DND-41 (cell line): ENCODE measurements around the gene ALDH3B2.

Experiments used
- ATAC-seq: fragments of 200-7000 bp; cut with Tn5 transposase; 3 replicates; pipeline ENCODE4 v1.9.1; 2021; ENCODE audit warnings: low read depth; ENCODE audit not compliant: insufficient read depth
- DNase-seq: peaks from one replicate; pipeline ENCODE4 v3.0.0-alpha.2; 2020
- H2AFZ ChIP-seq: 2 replicates; pipeline ENCODE4 v1.6.0; 2012; ENCODE audit warnings: low read depth, low read length
- H3K27ac ChIP-seq: 2 replicates; pipeline ENCODE4 v1.5.1; 2012; ENCODE audit warnings: low read length, inconsistent platforms
- H3K27me3 ChIP-seq: fragments of 200-600 bp; sonication (generic); 2 replicates; pipeline ENCODE4 v1.6.0; 2012; ENCODE audit warnings: low read length, mild to moderate bottlenecking, inconsistent platforms; ENCODE audit not compliant: insufficient read depth, poor library complexity
- H3K36me3 ChIP-seq: 2 replicates; pipeline ENCODE4 v1.5.1; 2012; ENCODE audit warnings: low read length, inconsistent platforms; ENCODE audit not compliant: insufficient read depth
- H3K4me1 ChIP-seq: 2 replicates; pipeline ENCODE4 v1.5.1; 2012; ENCODE audit warnings: mild to moderate bottlenecking, low read length; ENCODE audit not compliant: insufficient read depth
- H3K4me2 ChIP-seq: 2 replicates; pipeline ENCODE4 v1.6.0; 2012; ENCODE audit warnings: mild to moderate bottlenecking, moderate library complexity, low read length, inconsistent platforms; ENCODE audit not compliant: insufficient read depth
- H3K4me3 ChIP-seq, 2 experiments: fragments of 200-600 bp in 1 of 2; shearing (Covaris generic) in 1 of 2; 2 replicates each; pipeline ENCODE4 v1.5.1; 2012 to 2016; ENCODE audit warnings: inconsistent platforms in 2 of 2, low read length in 2 of 2, mild to moderate bottlenecking in 2 of 2, low read depth in 1 of 2, moderate library complexity in 1 of 2
- H3K79me2 ChIP-seq: 2 replicates; pipeline ENCODE4 v1.6.0; 2012; ENCODE audit warnings: low read length, inconsistent platforms; ENCODE audit not compliant: insufficient read depth
- H3K9ac ChIP-seq: 2 replicates; pipeline ENCODE4 v1.6.0; 2012; ENCODE audit warnings: low read depth, mild to moderate bottlenecking, inconsistent platforms, low read length, moderate library complexity
- H3K9me3 ChIP-seq: 2 replicates; pipeline ENCODE4 v1.5.1; 2012; ENCODE audit warnings: low read length, moderate library complexity, mild to moderate bottlenecking, inconsistent platforms; ENCODE audit not compliant: insufficient read depth, severe bottlenecking
- H4K20me1 ChIP-seq: 2 replicates; pipeline ENCODE4 v1.6.0; 2012; ENCODE audit warnings: low read length; ENCODE audit not compliant: insufficient read depth
- EZH2 ChIP-seq: IDR thresholded peaks from 3 replicates; pipeline ENCODE4 v1.6.1; 2012; ENCODE audit warnings: borderline replicate concordance, low read depth, mild to moderate bottlenecking, moderate library complexity, low read length, inconsistent platforms; ENCODE audit not compliant: severe bottlenecking
- TF ChIP-seq, protein P1 (sequence below): IDR thresholded peaks from 2 replicates; pipeline ENCODE4 v1.5.1; 2012; ENCODE audit warnings: borderline replicate concordance, low read length, moderate library complexity, mild to moderate bottlenecking; ENCODE audit not compliant: poor library complexity, severe bottlenecking; ENCODE audit errors: extremely low read depth

The ALDH3B2 gene

DNA sequence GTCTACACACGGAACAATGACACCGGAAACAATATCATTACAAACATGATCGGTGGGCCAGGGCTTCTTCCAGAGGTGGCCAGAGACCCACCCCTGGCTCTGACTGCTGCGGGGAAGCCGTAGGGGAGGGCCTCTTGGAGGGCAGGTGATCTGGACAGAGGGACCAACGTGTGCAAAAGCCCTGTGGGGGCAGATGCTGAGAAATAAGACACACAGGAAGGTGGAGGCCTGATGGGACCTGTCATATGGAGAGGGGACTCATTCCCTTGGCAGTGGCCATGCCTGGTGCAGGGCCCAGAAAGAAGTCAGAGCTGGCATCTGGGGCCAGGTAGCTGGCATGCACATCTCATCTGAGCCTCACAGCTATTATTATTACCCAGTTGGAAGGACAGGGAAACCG is 1.1 kb downstream of the ALDH3B2 start:
- Histone ChIP-seq H3K9ac (no peak overlapping the region), H3K36me3 (no peaks in the 10 kb centered on the region), H3K27me3 (no peaks in the 10 kb centered on the region), H3K9me3 (peaks cover 13% of the 10 kb centered on the region), H4K20me1 (no peaks in the 10 kb centered on the region), H3K4me1 (peaks cover 32% of the 10 kb centered on the region), H3K27ac (peak overlapping the region; percentile 50), H2AFZ (no peak overlapping the region), H3K79me2 (peaks cover 17% of the 10 kb centered on the region), H3K4me2 (no peak overlapping the region), H3K4me3 (no peak overlapping the region)
- no peak for TF ChIP-seq EZH2
- TF ChIP-seq, protein P1, sequence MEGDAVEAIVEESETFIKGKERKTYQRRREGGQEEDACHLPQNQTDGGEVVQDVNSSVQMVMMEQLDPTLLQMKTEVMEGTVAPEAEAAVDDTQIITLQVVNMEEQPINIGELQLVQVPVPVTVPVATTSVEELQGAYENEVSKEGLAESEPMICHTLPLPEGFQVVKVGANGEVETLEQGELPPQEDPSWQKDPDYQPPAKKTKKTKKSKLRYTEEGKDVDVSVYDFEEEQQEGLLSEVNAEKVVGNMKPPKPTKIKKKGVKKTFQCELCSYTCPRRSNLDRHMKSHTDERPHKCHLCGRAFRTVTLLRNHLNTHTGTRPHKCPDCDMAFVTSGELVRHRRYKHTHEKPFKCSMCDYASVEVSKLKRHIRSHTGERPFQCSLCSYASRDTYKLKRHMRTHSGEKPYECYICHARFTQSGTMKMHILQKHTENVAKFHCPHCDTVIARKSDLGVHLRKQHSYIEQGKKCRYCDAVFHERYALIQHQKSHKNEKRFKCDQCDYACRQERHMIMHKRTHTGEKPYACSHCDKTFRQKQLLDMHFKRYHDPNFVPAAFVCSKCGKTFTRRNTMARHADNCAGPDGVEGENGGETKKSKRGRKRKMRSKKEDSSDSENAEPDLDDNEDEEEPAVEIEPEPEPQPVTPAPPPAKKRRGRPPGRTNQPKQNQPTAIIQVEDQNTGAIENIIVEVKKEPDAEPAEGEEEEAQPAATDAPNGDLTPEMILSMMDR, result no peak
- ATAC-seq (no peak), DNase-seq (peak; percentile 3)

DNA sequence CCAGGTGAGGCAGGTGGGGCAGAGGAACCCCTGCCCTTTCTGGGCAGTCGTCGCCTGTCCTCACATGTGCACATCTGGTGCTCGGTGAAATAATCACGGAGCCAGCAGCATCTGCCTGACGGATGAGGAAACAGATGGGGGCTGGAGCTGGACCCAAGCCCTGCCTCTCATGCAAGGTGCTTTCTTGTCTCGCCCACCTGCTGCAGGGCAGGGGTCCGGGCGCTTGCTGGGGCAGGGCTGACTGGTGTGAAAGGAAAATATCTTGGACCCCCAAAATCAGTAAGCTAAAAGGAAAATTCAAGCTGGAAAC is 3.3 kb downstream of the ALDH3B2 start:
- ATAC-seq (no peak), DNase-seq (peak; percentile 4)
- Histone ChIP-seq H3K36me3 (no peaks in the 10 kb centered on the region), H3K27me3 (no peaks in the 10 kb centered on the region), H3K4me2 (peak overlapping the region; percentile 52; the same call in 1 of the 2 replicates), H4K20me1 (no peaks in the 10 kb centered on the region), H3K27ac (peak overlapping the region; percentile 63), H3K9me3 (peaks cover 8% of the 10 kb centered on the region), H3K79me2 (peaks cover 32% of the 10 kb centered on the region), H3K4me1 (peaks cover 54% of the 10 kb centered on the region), H3K9ac (0 out of 2 replicates have a peak overlapping the region, but pooled peaks have one; percentile 6), H3K4me3 (no peak overlapping the region), H2AFZ (no peak overlapping the region)
- TF ChIP-seq, protein P1, result no peak
- TF ChIP-seq EZH2, result no peak

DNA sequence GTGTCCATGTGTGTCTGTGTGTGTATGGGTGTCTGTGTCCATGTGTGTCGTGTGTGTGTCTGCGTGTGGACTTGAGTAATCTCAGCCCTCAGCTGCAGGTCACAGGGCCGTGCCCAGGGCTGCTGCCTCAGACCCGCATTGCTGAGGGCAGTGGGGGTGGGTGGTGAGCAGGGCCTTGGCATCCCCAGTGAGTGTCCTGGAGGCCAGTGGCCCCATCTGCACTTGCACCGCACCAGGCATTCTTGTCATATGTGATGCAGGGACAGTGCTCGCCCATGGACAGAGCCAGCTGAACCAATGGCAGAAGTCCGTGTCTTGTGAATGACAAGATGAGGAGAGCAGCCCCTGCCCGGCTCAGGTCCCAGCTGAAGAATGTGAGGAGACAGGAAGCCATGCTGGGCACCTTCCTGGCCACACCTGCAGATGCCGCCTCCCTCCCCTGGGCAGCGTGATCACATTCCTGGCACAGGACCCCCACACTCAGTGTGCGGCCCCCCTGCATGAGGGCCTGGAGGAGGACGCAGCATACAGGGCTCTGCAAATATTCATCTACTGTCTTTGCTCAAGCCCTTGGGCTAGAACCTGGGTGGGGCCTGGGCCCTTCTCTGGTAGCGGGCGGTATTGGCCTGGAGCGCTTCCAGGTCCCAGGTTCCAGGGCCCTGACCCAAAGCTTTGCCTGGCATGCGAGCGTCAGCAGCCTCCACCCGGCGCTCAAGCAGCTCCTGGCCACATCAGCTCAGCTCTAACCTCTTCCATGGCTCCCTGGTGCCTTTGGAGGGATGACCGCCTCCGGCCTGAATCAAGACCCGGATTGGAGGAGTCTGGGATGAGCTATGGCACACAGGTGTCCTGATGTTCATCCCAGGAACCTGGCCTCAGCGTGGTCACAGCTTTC is 3.9 kb downstream of the ALDH3B2 start:
- Histone ChIP-seq H3K4me2 (peak overlapping the region; percentile 52; the same call in 1 of the 2 replicates), H3K27ac (peak overlapping the region; percentile 63), H3K4me1 (peaks cover 54% of the 10 kb centered on the region), H3K79me2 (peaks cover 32% of the 10 kb centered on the region), H3K9ac (0 out of 2 replicates have a peak overlapping the region, but pooled peaks have one; percentile 6), H2AFZ (no peak overlapping the region), H3K27me3 (no peaks in the 10 kb centered on the region), H3K36me3 (no peaks in the 10 kb centered on the region), H4K20me1 (no peaks in the 10 kb centered on the region), H3K4me3 (no peak overlapping the region; a peak in 1 of 4 replicates), H3K9me3 (peaks cover 5% of the 10 kb centered on the region)
- TF ChIP-seq, protein P1, result no peak
- TF ChIP-seq EZH2, result no peak
- DNase-seq, result peak; percentile 6
- no peak for ATAC-seq
